Neural cell (in vitro differentiated cells): ENCODE measurements around the gene CSMD2. TPM values are rescaled to one million over a fixed set of nuclear protein-coding genes. Genes with fewer than 3 reads are reported as not detected.

Experiments used
- H2AFZ ChIP-seq: fragments of 200-600, 300-800 bp; sonication (generic), shearing (Covaris generic); 2 replicates; pipeline ENCODE4 v1.6.0; 2014; ENCODE audit warnings: low read depth, mild to moderate bottlenecking, antibody characterized with exemption, low read length, moderate library complexity
- H3F3A ChIP-seq: fragments of 200-600 bp; shearing (Covaris generic); 2 replicates; pipeline ENCODE4 v1.6.1; 2016; ENCODE audit warnings: mild to moderate bottlenecking, moderate library complexity, mixed read lengths, antibody characterized with exemption, low read length; ENCODE audit not compliant: insufficient read depth, poor library complexity, severe bottlenecking
- H3K27ac ChIP-seq: fragments of 200-600, 300-800 bp; sonication (generic), shearing (Covaris generic); 2 replicates; pipeline ENCODE4 v1.5.1; 2014; ENCODE audit warnings: mild to moderate bottlenecking, low read length, moderate library complexity
- H3K27me3 ChIP-seq: fragments of 300-800, 200-600 bp; sonication (generic), shearing (Covaris generic); 2 replicates; pipeline ENCODE4 v1.6.0; 2014; ENCODE audit warnings: mild to moderate bottlenecking, low read depth, low read length, moderate library complexity; ENCODE audit not compliant: insufficient read depth
- H3K36me3 ChIP-seq: fragments of 300-800, 200-600 bp; sonication (generic), shearing (Covaris generic); 2 replicates; pipeline ENCODE4 v1.5.1; 2014; ENCODE audit warnings: mild to moderate bottlenecking, antibody characterized with exemption, low read length, moderate library complexity; ENCODE audit not compliant: insufficient read depth
- H3K4me2 ChIP-seq: fragments of 300-800, 200-600 bp; sonication (generic), shearing (Covaris generic); 2 replicates; pipeline ENCODE4 v1.6.0; 2014; ENCODE audit warnings: mild to moderate bottlenecking, low read length
- H3K4me3 ChIP-seq: fragments of 300-800, 200-600 bp; sonication (generic), shearing (Covaris generic); 2 replicates; pipeline ENCODE4 v1.5.1; 2014; ENCODE audit warnings: mild to moderate bottlenecking, low read length, moderate library complexity
- H3K79me2 ChIP-seq: fragments of 200-600 bp; shearing (Covaris generic); replicated peaks from 2 replicates; pipeline ENCODE4 v1.6.0; 2014; ENCODE audit warnings: mild to moderate bottlenecking, low read length, moderate library complexity; ENCODE audit not compliant: insufficient read depth
- H3K9ac ChIP-seq: fragments of 300-800, 200-600 bp; sonication (generic), shearing (Covaris generic); 2 replicates; pipeline ENCODE4 v1.6.1; 2016; ENCODE audit warnings: mild to moderate bottlenecking, low read length, mixed read lengths
- H3K9me2 ChIP-seq: fragments of 200-600 bp; shearing (Covaris generic); 2 replicates; pipeline ENCODE4 v1.6.1; 2016; ENCODE audit warnings: mild to moderate bottlenecking, low read length, mixed read lengths; ENCODE audit not compliant: insufficient read depth
- H3K9me3 ChIP-seq: fragments of 200-600, 300-800 bp; sonication (generic), shearing (Covaris generic); 2 replicates; pipeline ENCODE4 v1.6.1; 2016; ENCODE audit warnings: mild to moderate bottlenecking, mixed run types, low read length, moderate library complexity, mixed read lengths
- H4K20me1 ChIP-seq: fragments of 200-600 bp; shearing (Covaris generic); 2 replicates; pipeline ENCODE4 v1.6.1; 2016; ENCODE audit warnings: mild to moderate bottlenecking, mixed run types; ENCODE audit not compliant: insufficient read depth
- EP300 ChIP-seq: fragments of 450-650 bp; conservative IDR thresholded peaks from 2 replicates; pipeline ENCODE4 v1.6.1; 2014; ENCODE audit warnings: antibody characterized with exemption, mild to moderate bottlenecking, moderate library complexity; ENCODE audit not compliant: poor library complexity, severe bottlenecking
- EZH2 ChIP-seq: fragments of 200-600, 300-800 bp; shearing (Covaris generic), sonication (generic); IDR thresholded peaks from 2 replicates; pipeline ENCODE4 v1.6.1; 2014; ENCODE audit warnings: antibody characterized with exemption, low read length, borderline replicate concordance, mild to moderate bottlenecking; ENCODE audit not compliant: insufficient read depth, poor library complexity, severe bottlenecking
- MXI1 ChIP-seq: fragments of 450-650 bp; conservative IDR thresholded peaks from 2 replicates; pipeline ENCODE4 v1.6.1; 2014; ENCODE audit warnings: antibody characterized with exemption, mild to moderate bottlenecking; ENCODE audit not compliant: poor library complexity, severe bottlenecking
- POLR2AphosphoS5 ChIP-seq: IDR thresholded peaks from 2 replicates; pipeline ENCODE4 v1.6.1; 2012
- RAD21 ChIP-seq: fragments of 450-650 bp; conservative IDR thresholded peaks from 2 replicates; pipeline ENCODE4 v1.6.1; 2014; ENCODE audit warnings: antibody characterized with exemption, mild to moderate bottlenecking, moderate library complexity
- SMC3 ChIP-seq: fragments of 450-650 bp; conservative IDR thresholded peaks from 2 replicates; pipeline ENCODE4 v1.6.1; 2014; ENCODE audit warnings: antibody characterized with exemption, mild to moderate bottlenecking, moderate library complexity; ENCODE audit not compliant: poor library complexity
- TAF1 ChIP-seq: IDR thresholded peaks from 2 replicates; pipeline ENCODE4 v1.6.1; 2012; ENCODE audit warnings: low read depth
- polyA plus RNA-seq: library from polyadenylated mRNA; depleted of rRNA; stranded (reverse); fragments of >200 nt; gene quantifications from 2 replicates; pipeline ENCODE4 v1.2.3, GENCODE V29; 2014
- TF ChIP-seq, protein P1 (sequence below): fragments of 450-650 bp; IDR thresholded peaks from 2 replicates; pipeline ENCODE4 v1.5.1; 2014; ENCODE audit warnings: antibody characterized with exemption, mild to moderate bottlenecking, moderate library complexity; ENCODE audit not compliant: poor library complexity, severe bottlenecking
- TF ChIP-seq, protein P2 (sequence below): IDR thresholded peaks from 2 replicates; pipeline ENCODE4 v1.6.1; 2012; ENCODE audit warnings: borderline replicate concordance

CSMD2 gene
- polyA plus RNA-seq, 1 donor from 2014 or later, result 9.6 TPM

DNA sequence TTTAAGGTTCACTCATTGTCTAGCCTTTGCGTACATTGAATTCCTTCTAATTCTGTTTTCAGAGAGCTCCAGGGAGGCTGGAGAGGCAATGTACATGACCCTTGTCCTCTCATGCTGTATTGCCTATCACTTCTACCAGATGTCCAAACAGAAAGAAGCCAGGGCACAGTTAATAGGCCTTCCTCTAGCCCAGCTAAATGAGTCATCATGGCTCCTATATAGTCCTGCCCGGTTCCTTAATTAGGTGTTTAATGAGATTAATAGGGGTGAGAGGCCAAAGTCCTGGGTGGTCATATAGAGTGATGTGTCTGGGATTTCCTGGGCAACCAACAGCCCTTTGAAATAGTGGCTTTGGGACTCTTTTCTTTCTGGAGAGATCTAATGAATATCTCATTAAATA is 616.3 kb downstream of the CSMD2 start:
- Histone ChIP-seq H3K4me2 (no peak overlapping the region), H3K79me2 (no peaks in the 10 kb centered on the region), H3K9me2 (no peaks in the 10 kb centered on the region), H3K27me3 (no peaks in the 10 kb centered on the region), H3F3A (no peaks in the 10 kb centered on the region), H4K20me1 (no peaks in the 10 kb centered on the region), H3K36me3 (no peaks in the 10 kb centered on the region), H3K9ac (no peak overlapping the region), H3K4me3 (no peak overlapping the region), H2AFZ (no peak overlapping the region), H3K9me3 (peaks cover 8% of the 10 kb centered on the region), H3K27ac (no peak overlapping the region)
- TF ChIP-seq EP300, result no peak
- no peak for TF ChIP-seq SMC3
- TF ChIP-seq MXI1, result no peak
- TF ChIP-seq, protein P1, sequence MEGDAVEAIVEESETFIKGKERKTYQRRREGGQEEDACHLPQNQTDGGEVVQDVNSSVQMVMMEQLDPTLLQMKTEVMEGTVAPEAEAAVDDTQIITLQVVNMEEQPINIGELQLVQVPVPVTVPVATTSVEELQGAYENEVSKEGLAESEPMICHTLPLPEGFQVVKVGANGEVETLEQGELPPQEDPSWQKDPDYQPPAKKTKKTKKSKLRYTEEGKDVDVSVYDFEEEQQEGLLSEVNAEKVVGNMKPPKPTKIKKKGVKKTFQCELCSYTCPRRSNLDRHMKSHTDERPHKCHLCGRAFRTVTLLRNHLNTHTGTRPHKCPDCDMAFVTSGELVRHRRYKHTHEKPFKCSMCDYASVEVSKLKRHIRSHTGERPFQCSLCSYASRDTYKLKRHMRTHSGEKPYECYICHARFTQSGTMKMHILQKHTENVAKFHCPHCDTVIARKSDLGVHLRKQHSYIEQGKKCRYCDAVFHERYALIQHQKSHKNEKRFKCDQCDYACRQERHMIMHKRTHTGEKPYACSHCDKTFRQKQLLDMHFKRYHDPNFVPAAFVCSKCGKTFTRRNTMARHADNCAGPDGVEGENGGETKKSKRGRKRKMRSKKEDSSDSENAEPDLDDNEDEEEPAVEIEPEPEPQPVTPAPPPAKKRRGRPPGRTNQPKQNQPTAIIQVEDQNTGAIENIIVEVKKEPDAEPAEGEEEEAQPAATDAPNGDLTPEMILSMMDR, result no peak
- no peak for TF ChIP-seq POLR2AphosphoS5
- no peak for TF ChIP-seq RAD21
- no peak for TF ChIP-seq EZH2
- TF ChIP-seq TAF1, result no peak
- TF ChIP-seq, protein P2, sequence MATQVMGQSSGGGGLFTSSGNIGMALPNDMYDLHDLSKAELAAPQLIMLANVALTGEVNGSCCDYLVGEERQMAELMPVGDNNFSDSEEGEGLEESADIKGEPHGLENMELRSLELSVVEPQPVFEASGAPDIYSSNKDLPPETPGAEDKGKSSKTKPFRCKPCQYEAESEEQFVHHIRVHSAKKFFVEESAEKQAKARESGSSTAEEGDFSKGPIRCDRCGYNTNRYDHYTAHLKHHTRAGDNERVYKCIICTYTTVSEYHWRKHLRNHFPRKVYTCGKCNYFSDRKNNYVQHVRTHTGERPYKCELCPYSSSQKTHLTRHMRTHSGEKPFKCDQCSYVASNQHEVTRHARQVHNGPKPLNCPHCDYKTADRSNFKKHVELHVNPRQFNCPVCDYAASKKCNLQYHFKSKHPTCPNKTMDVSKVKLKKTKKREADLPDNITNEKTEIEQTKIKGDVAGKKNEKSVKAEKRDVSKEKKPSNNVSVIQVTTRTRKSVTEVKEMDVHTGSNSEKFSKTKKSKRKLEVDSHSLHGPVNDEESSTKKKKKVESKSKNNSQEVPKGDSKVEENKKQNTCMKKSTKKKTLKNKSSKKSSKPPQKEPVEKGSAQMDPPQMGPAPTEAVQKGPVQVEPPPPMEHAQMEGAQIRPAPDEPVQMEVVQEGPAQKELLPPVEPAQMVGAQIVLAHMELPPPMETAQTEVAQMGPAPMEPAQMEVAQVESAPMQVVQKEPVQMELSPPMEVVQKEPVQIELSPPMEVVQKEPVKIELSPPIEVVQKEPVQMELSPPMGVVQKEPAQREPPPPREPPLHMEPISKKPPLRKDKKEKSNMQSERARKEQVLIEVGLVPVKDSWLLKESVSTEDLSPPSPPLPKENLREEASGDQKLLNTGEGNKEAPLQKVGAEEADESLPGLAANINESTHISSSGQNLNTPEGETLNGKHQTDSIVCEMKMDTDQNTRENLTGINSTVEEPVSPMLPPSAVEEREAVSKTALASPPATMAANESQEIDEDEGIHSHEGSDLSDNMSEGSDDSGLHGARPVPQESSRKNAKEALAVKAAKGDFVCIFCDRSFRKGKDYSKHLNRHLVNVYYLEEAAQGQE, result no peak

DNA sequence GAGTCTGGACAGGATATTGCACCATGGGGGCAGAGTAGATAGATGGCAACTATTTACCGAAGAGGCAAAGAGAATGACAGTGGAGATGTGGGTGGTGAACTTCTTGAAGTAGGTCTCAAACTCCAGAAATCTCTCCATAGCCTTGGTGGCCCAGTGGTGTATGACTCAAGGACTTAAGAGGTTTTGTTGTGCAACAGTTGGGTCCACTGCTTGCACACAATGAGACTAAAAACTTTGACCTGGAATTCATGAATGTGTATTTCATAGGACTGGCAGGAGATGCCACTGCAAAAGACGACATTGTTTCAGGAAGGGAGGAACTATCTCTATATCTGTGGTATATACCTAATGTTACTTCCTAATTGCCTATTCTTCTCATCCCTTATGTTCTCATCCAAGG is 616.7 kb downstream of the CSMD2 start:
- H4K20me1 ChIP-seq, result no peaks in the 10 kb centered on the region
- no peak overlapping the region for H3K27ac ChIP-seq
- no peak overlapping the region for H2AFZ ChIP-seq
- no peak for TF ChIP-seq SMC3
- TF ChIP-seq RAD21, result no peak
- TF ChIP-seq EZH2, result no peak
- TF ChIP-seq, protein P2, result no peak
- no peak for TF ChIP-seq EP300
- TF ChIP-seq POLR2AphosphoS5, result no peak
- TF ChIP-seq MXI1, result no peak
- TF ChIP-seq TAF1, result no peak
- TF ChIP-seq, protein P1, result no peak
- no peaks in the 10 kb centered on the region for H3F3A ChIP-seq
- no peaks in the 10 kb centered on the region for H3K79me2 ChIP-seq
- peaks cover 8% of the 10 kb centered on the region for H3K9me3 ChIP-seq
- H3K36me3 ChIP-seq, result no peaks in the 10 kb centered on the region
- H3K9ac ChIP-seq, result no peak overlapping the region
- H3K27me3 ChIP-seq, result no peaks in the 10 kb centered on the region
- no peak overlapping the region for H3K4me2 ChIP-seq
- no peak overlapping the region for H3K4me3 ChIP-seq
- no peaks in the 10 kb centered on the region for H3K9me2 ChIP-seq
